ENCODE measurements around the gene CEP43.

Gene CEP43

GRCh38 chr6:166966268-166966667 lies 32.9 kb upstream of the CEP43 start:
- in situ Hi-C loops (cut with MboI; ENCODE audit: low sequenced_read_pairs), result no loop called here

- in situ Hi-C loops (cut with MboI; ENCODE audit: low sequenced_read_pairs), result no loop called here
Observed at GRCh38 chr6:166969390-166970002, 29.7 kb upstream of the CEP43 start.

DNA sequence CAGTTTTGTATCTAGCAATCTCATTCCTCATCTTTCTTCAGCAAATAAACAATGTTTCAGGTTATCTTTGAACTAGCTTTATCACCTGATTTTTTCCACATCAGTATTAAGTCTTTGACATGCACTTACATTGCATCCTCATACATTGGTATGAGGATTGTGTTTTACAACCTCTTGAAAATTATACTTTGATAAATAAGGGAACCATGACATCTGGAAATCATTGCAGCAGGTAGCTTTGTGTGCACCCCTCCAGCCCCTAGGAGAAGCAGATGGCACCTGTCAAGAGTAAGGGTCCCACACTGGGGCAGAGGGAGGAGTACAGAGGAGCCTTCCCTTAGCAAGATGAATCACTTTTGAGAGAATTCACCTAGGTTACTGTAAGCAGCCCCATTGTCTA lies 29.1 kb upstream of the CEP43 start:
- in situ Hi-C loops (cut with MboI; ENCODE audit: low sequenced_read_pairs), result no loop called here

GRCh38 chr6:166970776-166971175 lies 28.4 kb upstream of the CEP43 start:
- in situ Hi-C loops (cut with MboI; ENCODE audit: low sequenced_read_pairs), result no loop called here

GRCh38 chr6:166971271-166971670 lies 27.9 kb upstream of the CEP43 start:
- in situ Hi-C loops (cut with MboI; ENCODE audit: low sequenced_read_pairs), result no loop called here

- in situ Hi-C loops (cut with MboI; ENCODE audit: low sequenced_read_pairs), result no loop called here
Observed at GRCh38 chr6:166972101-166972500, 27.1 kb upstream of the CEP43 start.

DNA sequence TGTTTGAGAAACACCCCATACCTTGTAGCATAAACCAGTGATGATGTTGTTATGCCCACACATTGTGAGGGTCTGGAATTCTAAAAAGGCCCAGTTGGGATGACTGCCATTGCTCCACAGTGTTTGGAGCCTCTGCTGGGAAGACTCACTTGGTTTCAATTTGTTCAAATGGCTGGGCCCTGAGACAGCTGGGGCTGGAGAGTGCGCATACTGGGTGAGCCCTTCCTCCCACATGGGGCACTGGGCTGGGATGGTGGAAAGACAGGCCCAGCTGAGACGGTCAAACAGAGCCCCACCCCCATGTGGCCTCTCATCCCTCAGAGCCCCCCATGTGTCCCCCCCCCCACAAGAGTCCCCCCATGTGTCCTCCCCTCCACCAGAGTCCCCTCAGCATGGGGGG lies 22.6 kb upstream of the CEP43 start:
- in situ Hi-C loops (cut with MboI; ENCODE audit: low sequenced_read_pairs), result no loop called here

- in situ Hi-C loops (cut with MboI; ENCODE audit: low sequenced_read_pairs), result no loop called here
Observed at GRCh38 chr6:166977621-166978525, 21.3 kb upstream of the CEP43 start.

DNA sequence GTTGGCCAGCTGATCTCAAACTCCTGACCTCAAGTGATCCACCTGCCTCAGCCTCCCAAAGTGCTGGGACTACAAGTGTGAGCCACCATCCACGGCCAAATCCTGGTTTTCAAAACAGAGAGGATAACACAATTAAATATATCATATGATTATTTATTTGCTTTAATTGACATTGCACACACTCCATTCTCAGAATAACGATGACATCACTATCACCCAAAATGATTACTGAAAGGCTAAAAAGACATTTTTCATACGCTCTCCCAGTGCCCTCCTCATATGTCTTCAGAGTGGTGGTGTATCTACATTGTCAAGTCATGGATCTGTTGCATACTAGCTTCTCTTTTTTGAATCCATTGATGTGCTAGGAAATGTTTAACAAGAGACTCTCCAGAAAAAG lies 18.5 kb upstream of the CEP43 start:
- in situ Hi-C loops (cut with MboI; ENCODE audit: low sequenced_read_pairs), result no loop called here

GRCh38 chr6:166987448-166987847 lies 11.7 kb upstream of the CEP43 start:
- in situ Hi-C loops (cut with MboI; ENCODE audit: low sequenced_read_pairs), result no loop called here

DNA sequence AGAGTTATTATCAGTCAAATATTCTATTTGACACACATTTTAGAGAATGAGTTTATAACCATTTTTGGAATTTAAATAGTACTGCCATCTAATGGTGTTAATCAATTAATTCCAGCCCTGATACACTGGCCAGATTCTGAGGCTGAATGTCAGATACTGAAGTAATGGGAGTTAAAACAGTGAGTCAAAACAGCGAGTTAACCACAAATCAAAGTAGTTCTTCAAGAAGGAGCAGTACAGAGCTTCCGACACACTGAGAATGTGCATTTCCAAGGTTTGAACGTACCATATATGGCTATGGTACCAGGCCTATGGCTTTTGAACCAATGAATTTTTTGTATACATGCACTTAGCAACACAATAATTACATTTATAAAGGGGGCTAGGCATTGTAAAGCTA lies 11.3 kb upstream of the CEP43 start:
- in situ Hi-C loops (cut with MboI; ENCODE audit: low sequenced_read_pairs), result no loop called here

- in situ Hi-C loops (cut with MboI; ENCODE audit: low sequenced_read_pairs), result no loop called here
Observed at GRCh38 chr6:166988674-166989201, 10.5 kb upstream of the CEP43 start.

GRCh38 chr6:166989427-166990032 lies 9.7 kb upstream of the CEP43 start:
- in situ Hi-C loops (cut with MboI; ENCODE audit: low sequenced_read_pairs), result loop anchor here (5.0 kb wide), 1 partner anchor 202 kb away; no protein-coding TSS in a partner anchor

DNA sequence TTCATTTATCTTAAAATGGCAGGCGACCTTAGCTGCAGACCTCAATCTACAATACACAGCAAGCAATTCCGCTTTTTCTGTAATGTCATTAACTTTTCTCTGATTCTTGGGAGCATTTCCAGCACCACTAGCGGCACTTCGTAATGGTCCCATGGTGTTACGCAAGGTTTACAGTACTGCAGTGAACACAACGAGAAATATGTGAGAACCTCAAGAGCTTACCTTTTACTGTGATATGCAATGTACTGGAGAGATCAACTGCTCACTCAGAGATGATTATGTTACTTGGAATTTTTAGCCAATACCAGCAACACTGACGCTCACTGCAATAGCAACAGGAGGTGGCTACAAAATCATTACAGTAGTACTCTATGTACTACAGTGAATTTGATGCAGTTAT lies 2.8 kb upstream of the CEP43 start:
- in situ Hi-C loops (cut with MboI; ENCODE audit: low sequenced_read_pairs), result no loop called here

DNA sequence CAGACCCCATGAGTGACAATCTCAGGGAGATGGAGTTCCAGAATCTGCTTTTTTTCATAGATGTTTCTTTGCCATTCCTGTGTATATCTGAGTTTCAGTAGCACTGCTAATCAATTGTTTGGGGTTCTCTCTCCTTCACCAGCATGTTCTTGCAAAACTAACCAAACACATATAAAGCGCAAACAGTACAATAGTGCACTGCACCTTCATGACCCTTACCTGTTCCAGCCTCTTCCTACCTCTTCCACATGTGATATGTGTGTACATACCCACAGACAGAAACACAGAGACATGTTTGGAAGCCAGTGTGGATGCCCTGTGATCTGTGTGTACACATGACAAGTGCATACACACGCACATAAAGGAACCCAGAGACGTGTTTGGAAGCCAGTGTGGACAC lies 1.8 kb upstream of the CEP43 start:
- in situ Hi-C loops (cut with MboI; ENCODE audit: low sequenced_read_pairs), result no loop called here

GRCh38 chr6:166997768-166998255 lies 1.4 kb upstream of the CEP43 start:
- in situ Hi-C loops (cut with MboI; ENCODE audit: low sequenced_read_pairs), result no loop called here

DNA sequence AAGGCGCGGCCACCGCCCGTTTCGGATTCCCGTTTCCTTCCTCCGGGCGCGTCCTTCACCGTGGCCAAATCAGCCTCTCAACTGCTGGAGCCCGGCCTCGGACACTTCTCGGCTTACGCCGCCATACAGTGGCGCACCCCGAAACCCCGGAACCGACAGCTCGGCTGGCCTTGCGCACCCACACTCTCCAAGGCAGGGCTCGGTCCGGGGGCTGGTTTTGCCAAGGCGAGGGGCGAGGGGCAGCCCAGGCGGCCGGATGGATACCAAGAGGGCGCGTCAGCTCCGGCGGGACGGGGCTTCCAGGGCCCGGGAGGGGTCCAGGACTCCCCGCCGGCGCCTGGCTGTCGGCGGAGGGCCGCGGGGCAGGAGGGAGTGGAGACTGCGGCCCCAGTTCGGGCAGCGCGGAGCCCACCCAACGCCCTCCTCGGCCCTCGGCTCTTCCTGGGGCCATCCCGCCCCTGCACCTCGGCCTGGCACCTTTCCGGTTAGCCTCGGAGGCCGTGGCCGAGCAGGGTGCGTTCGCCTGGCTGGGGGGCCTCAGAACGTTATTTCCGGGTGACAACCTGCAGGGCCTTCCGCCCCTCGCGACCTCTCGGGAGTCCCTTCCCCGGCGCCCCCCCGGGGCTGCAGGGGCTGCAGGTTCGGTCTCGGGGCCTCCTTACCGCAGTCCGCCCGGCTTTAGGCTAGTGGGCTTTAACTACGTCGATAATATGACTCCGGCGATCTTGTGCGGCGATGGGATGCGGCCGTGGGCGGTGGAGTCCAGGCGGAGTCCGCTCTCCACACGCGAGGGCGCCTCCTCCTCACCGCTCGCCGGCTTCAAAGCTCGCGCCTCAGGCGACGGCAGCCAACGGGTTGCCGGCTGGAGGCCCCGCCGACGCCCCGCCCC lies 697 bp upstream of the CEP43 start:
- in situ Hi-C loops (cut with MboI; ENCODE audit: low sequenced_read_pairs), result no loop called here

DNA sequence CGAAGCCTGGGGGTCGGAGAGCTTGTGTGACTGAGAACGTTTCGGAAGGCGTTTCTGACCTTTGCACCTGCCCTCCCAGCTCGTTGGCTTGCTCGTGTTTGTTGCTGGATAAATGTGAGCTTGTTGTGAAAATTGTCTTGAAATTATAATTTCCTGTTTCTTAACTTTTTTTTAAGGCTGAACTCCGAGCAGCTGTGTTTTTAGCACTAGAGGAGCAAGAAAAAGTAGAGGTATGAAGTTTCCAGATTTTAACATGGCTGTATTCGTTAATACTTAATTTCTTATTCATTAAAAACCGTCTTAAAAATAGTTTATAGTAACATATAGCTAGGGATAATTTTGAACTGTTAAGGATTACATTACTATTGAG lies 672 bp downstream of the CEP43 start:
- in situ Hi-C loops (cut with MboI; ENCODE audit: low sequenced_read_pairs), result no loop called here

GRCh38 chr6:167000759-167001158 lies 1.6 kb downstream of the CEP43 start:
- in situ Hi-C loops (cut with MboI; ENCODE audit: low sequenced_read_pairs), result no loop called here

GRCh38 chr6:167005350-167006159 lies 6.4 kb downstream of the CEP43 start:
- in situ Hi-C loops (cut with MboI; ENCODE audit: low sequenced_read_pairs), result no loop called here

Measured in HL-60/S4 treated with retinoic acid at 250 ng/mL for 4 days and 3 days (cell line).